CD4-positive, alpha-beta T cell treated with Interleukin-6 at 100 ng/mL for 8 hours (primary cell): Measurements from ENCODE around the gene SSTR3.

ENCODE experiments used
- DNase-seq: peaks from one replicate; pipeline ENCODE4 v3.0.0-alpha.2; 2020; ENCODE audit warnings: mixed read lengths, low spot score

SSTR3 gene

DNA sequence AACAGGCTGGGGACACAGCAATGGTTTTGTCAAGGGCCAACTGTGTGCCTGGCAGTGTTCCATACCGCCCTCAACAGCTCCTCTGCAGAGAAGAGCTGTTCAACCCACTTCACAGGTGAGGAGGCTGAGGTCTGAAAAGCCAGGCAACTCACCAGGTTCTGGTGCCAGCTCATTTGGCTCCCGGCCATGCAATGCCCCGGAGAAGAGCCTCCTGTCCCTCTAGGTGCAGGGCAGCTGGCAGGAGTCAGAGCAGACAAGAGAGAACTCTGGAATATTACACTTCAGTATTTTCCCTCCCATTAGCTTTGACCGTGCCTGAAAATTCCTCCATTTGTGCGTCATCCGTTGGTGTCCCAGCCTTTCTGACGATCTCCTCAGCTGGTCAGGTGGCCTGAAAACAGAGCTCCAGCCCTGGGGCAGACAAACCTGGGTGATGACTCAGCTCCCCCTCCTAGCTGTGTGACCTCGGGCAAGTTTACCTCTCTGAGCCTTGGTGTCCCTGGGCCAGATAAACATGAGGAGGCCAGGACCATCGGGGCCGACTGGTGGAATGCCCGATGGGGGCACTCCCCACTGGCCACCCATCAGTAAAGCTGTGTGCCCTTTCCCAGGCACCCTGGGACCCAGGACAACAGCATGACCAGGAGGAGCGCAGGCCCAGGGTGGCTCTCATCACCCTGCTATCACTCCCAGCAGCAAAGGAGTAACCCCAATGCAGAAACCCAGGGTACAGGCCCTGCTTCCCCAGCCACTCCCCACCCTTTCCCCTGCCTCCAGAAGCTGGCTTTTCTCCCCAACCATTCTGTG lies 14.6 kb downstream of the SSTR3 start:
- DNase-seq = no peak

DNA sequence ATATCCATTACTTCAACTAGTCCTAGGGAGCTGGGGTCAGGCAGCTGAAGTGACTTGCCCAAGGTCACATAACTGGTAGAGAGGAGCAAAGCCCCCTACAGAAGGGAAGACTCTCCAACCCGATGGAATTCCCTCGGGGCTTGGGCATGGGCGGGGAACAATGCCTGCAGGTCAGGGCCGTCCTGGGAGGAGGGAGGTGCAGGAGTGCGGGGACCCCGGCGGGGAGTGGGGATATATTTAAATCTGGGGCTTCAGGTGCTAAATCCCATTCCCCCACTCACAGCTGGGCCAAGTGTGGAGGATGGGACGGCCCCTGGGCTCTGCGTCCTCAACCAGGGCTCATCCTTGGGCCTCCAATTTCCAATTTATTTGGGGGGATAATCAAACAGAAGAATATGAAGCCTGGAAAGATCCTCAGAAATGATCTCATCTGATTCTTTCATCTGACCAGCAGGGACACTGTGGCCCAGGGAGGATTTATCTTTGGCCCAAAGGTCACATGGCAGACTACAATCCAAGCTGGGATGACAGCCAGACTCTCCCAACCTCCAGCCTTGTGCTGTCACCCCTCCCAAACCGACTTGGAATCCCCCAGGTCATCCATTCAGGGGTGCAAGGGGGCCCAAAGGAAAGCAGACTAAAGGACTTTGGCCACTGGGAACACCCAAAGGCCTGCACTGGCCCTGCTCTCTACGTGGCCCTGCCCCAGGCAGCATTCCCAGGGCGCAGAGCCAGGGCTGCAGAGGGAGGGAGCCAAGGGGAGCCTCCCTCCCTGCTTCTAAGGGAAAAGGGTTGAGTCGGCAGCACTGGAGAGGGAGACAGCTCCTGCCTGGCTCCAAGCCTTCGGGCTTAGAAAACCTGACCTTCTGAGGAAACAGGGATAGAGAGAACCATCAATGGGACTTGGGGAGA lies 15.5 kb downstream of the SSTR3 start:
- DNase-seq = no peak

DNA sequence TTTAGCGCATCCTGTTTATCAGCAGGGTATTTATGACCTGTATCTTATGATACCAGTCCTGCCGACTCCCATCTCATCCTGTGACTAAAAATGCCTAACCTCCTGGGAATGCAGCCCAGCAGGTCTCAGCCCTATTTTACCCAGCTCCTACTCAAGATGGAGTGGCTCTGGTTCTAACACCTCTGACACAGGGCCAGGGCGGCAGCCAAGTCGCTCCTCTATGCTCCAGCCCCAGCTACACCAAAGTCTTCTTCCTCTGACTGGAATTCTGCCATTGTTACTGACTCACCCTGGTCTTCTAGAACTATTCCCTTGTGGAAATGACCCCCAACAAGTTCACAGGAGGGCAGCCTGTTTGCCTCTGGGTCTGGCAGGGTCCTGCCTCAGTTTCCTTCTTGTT lies 16.4 kb downstream of the SSTR3 start:
- no peak for DNase-seq

DNA sequence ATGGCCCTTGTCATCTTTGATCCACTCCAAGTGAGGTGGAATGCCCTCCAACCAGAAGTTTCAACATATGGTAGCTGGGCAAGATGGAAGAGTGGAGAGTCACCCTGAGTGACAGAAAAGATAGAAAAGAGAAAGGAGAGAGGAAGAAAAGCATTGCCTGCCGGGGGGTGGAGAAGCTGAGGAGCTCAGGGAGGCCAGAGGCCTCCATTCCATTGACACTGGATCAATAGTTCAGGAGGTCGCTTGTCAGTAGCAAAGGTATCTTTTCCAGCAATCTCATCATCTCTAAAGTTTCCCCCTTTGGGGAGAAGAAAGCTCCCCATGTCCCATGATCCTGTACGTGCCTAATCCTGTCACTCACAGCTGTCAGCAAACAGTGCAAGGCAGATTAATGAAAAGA lies 17.5 kb downstream of the SSTR3 start:
- no peak for DNase-seq

DNA sequence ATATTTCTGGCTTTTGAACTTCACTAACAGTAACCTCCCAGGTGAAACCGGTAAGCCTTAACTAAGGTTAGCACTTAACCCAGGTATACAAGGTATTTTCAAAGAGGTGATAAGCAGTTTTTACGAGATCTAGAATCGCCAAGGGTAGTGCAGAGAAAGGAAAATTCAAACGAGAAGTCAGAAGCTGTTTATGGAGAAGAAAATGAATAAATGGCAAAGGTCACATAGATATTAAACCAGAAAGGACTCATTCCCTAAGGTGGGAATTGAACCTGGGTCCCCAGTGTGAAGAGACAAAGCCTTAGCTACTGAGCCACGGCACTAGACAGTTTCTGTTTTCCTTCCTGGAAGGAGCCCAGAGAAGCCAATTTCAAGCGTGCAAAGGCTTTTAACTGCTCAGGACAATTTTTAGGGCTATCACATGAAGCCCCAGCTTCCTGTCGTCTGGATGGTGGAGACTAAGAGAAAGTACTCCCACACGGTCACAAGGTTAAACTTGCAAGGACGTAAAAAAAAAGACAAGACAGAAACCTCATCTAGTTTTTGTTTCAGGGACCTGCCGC lies 18.6 kb downstream of the SSTR3 start:
- DNase-seq = peak; percentile 56

DNA sequence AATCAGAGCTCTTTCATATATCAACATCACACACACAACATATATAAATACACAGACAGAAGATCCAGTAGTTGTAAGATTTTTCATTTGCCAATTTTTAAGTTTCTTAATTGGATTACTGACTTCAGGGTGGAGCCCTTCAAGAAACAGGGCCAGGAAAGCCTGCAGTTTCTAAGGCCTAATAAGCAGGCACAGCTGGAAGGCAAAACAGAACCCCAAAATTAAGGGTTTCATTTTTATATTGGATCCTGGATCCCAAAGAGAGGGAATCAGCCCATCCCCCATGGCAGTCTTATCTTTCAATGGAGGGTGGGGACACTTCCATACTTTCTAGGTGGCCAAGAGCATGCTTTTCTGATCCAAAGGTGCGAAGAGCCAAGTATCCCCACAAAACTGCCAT lies 19.5 kb downstream of the SSTR3 start:
- DNase-seq = no peak

DNA sequence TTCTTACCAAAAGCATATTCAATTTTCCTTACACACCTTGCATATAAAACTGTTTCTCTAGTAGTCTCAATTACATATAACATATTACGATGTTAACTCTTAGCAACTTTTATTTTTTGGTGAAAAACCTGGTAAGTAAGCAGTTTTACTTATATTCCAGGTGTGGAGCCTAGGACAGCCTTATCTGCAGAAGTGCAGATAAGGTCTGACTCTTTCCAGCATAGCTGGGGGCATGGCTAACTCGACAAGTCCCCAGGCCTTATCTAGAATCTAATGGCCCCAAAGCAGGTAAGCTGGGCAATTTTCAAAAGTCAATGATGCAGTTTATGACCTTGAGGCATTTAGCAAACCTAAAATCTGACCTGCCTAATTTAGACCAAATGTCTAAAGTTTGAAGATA lies 20.1 kb downstream of the SSTR3 start:
- no peak for DNase-seq

DNA sequence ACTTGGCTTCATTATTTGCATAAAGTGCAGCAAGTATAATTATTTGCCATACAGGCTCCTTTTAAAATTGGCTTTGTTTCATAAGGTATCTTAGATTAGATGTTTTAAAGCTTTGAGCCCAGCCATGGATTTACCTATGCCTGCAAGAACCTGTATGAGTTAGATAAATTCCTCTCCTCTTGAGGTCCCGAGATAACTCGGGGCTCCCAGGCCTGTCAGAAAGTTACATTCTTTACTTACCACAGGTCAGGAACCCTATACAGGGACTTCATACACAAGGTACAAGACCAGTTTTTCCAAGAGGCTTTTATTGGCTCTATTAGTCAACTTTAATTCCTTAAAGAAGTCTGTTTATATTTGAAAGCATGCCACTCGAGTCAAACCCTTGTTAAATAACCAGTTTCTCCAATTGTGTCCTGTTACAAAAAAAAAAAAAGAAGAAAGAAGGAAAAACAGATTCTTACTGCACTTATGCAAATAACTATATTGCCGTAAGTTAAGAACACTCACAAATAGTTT lies 22.0 kb downstream of the SSTR3 start:
- DNase-seq = no peak

DNA sequence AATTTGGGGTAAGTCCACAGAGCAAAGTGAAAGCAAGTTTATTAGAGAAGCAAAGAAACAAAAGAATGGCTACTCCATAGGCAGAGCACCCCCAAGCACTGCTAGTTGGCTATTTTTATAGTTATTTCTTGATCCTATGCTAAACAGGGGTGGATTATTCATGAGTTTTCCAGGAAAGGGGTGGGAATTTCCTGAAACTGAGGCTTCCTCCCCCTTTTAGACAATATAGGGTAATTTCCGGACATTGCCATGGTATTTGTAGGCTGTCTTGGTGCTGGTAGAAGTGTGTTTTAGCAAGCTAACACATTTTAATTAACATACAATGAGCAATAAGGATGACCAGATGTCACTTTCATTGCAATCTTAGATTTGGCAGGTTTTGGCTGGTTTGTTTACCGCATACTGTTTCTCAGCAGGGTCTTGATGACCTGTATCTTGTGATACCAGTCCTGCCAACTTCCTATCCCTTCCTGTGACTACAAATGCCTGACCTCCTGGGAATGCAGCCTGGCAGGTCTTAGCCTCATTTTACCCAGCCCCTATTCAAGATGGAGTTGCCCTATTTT lies 23.3 kb downstream of the SSTR3 start:
- DNase-seq = no peak

DNA sequence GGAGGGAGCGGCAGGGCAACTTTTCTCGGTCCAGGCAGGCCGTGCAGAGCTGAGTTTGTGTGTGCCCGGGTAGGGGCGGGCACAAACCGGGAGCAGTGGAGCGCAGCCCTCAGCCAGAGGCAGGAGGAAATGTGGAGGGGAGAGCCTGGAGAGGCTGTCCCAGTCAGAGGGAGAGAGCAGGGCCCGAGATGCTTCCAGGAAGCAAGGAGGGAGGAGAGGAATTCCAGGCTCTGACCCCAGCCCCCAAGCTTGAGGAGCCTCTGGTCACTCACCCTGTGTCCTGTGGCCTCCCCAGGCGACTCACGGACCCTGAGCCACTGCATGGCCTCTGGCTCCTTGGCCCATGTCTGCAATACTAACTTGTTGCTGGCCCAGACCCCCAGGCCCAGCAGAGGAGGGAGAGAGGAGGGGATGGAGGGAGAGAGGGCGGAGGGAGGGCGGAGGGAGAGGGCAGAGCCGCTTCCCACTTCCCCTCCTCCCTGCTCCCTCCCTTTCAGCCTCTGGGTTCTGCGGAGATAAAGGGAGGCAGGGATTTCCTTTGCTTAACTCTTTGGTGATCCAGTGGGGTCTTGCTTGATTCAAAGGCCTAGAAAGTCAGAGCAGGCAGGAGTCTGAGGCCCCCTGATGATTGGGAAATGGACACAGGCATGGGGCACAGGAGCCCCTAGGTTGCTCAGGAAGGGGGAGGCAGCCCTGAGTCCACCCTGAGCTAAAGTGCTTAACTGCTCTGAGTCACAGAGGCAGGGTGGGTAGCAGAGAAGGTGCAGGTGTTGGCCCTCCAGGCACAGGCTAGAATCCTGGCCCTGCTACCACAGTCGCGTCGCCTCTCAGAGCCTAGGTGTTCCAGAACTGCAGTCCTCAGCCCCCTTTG lies 24.2 kb downstream of the SSTR3 start, which contains the start of gene C1QTNF6:
Gene C1QTNF6 (minus strand): TSS at position 357 of the 871 bp plus-strand sequence. CDS start 34 bp downstream, at position 323.
- DNase-seq = no peak

DNA sequence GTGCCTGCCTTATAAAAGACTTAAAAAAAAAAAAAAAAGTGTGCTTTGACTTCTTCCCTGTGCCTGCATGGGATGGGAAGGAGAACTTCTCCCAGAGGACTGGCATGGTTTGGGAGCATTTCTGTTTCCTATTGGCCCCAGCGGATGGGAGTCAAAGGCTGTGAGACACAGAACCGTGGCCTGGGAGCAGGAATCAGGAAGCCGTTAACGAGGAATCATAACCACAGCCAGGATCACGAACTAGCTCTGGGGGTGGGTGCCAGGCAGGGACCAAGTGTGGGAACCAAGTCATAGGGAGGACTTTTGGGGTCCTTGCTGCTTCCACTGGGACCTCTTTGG lies 24.8 kb downstream of the SSTR3 start:
- DNase-seq = no peak

DNA sequence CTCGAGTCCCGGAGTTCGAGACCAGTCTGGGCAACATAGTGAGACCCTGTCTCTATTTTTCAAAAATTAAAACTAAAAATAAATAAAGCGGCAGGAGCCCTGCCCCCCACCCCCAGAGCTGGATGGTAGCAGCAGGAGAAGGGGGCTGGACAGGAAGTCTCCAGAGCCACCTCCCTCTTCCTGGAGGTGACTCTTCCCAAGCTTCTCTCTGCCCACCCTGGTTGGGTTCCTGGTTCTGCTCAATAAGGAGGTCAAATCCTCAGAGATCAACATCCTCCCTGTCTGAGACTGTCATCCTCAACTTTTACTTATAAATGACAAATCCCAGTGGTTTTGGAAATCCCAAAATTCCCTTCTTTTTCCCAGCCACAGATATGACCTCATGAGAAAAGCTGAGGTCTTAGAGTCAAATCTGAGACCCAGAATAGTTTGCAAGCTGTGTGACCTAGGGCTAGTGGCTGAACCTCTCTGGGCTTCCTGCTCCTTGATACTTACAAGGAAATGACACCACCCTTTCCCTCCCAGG lies 25.2 kb downstream of the SSTR3 start:
- DNase-seq = no peak

DNA sequence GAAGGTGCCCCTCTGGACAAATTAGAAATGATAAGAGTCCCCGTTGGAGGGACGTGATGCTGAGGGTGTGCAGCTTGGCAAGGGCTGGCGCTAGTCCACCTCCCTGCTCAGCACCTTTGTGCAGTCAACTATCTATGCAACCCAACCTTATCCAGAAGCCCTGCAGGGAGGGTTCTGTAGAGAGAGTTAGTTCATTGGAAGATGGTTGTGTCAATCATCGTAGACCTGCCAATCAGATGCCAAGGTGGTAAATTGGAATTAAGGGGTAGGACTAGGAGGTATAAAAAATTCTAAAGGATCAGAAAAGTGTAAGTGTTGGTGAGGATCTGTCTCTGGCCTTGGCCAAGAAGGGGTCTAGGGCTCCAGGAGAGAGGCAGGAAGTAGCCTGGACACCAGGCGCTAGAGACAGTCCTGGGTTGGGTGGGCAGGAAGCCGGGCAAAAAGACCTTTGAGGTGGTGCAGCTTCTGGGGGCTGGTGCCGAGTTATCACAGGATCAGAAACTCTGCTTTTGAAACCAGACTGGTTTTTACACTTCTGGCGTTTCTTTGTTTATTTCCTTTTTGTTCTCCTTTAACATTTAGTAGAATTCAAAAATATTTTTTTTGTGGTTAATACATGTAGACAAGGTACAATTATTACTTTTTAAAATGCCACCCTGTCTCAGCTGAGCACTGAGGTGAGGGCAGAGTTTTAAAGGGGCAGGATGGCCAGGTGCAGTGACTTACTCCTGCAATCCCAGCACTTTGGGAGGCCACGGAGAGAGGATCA lies 25.9 kb downstream of the SSTR3 start:
- DNase-seq = peak; percentile 67

DNA sequence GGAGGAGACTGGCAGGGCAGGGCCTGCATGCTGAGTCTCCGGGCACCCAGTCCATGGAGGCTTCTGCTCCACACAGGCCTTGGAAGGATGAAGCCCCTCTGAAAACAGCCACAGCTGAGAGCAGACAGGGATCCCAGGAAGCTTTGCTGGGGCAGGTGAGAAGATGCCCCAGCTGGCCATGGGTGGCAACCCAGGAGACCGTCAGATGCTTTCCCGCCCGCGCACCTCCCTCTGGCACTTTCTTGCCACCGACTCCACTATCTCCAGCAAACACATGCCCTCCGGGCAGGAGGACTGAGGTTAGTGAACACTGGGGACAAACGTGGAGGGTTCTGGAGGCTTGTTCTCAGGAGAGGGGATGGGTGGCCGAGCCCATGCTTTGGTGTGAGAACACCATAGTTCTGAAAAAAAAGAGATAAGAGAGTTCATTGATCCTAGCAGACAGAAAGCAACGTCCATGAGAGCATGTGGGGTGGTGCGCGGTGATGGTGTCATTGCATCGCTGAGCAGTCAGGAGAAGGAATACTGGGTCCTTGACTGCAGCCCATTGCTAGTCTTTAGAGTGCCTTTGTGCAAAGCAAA lies 26.5 kb downstream of the SSTR3 start:
- no peak for DNase-seq

DNA sequence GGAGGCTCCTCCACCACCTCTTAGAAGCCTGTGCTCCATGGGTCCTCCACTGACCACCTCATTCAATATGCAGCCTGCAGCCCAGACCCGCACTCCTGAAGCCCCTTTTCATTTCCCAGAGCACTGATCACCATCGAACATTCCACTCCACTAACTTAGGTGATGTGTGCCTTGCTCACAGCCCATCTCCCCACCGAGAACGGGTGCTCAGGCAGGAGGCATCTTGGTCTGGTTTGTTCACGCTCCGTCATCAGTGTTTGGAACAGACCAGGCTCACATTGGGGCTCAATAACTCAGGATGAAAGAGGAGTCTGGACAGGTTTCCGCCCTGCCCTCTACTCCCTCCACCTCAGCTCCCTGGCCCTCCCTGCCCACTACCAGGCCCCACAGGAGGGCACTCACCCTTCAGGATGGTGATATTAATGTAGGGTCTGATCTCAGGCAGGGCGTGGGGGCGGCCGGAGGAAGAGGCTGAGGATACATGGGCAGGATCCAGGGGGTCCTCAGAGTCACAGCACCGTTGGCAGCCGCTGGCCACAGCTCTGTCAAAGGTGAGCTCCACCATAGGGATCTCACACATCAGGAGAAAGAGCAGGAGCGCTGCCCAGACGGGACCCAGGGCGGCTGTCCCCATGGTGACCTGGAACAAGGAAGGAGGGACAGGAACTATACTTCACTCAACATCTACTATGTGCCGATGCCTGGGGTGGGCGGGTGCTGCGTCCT lies 27.3 kb downstream of the SSTR3 start:
- no peak for DNase-seq

DNA sequence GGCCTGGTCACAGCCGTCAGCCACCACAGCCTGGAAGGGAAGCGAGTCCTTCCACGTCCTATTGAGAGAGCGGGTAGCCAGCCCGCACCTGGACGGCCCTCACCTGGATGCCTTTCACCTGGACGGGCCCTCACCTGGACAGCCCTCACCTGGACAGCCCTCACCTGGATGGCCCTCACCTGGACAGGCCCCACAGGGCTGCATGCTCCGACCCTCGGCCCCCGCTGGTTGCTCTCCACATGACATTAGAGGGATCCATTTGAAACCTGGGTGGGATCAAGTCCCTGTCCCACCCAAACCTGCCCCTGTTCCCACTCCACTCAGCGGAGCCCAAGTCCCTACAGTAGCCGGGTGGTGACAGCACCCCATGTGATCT lies 27.9 kb downstream of the SSTR3 start:
- no peak for DNase-seq

DNA sequence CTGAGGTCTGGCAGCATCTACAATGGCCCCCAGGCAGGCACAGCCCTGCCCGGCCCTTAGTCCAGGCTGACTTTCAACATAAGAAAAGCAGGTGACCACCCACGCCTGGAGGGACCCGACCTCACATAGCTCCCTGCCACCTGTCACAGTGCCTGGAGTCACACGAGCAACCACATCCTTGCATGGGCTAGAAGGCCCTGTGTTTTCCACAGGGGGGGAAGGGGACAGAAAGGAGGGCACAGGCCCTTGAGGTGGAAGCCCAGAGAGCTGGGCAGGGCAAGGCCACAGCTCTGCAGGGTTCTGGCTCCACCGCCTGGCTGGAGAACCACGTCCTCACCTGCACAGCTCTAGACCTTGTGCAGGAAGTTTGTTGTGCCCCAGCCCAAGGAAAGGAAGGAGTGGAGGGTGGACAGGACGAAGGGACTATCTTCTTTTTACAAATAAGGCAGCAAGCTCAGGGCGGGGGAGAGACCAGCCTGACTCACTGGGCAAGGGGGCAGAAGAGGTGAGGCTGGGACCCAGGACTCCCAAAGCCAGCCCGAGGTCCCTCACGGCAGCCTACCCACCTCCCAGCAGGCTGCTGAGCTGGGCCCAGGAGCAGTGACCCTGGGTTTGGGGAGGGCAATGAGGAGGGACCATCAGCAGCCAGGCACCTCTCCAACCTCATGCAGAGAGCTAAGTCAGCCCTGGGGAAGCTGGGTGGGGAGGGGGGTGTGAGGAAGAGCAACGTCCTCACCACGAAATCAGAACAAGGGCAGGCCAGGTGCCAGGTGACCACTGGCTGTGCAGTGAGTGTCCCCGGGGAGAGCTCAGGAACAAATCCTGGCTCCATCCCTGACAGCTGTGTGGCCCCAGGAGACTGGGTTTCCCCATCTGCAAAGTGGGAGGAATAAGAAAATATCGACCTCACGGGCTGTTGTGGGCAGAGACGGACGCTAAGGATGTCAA lies 28.6 kb downstream of the SSTR3 start:
- no peak for DNase-seq

DNA sequence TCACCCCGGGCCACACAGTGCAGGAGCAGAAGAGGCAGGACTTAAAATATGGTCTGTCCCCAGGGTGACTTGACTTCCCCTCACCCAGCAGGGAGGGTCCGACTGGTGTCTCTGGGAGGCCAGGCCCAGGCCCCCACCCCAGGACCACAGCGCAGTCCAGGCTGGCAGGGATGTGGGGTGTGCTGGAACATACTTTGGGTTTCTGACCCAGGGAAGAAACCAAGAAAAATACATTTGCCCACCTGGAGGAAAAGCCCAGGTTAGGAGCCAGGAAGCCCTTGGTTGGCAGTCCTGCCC lies 29.4 kb downstream of the SSTR3 start:
- DNase-seq = no peak
